ENCODE measurements around the gene C6orf52.
"Not testable (repeated sequence)": the region's sequence is repeated elsewhere in the genome, so short reads cannot be mapped to it uniquely, and the experiment has no call there.

C6orf52 gene

DNA sequence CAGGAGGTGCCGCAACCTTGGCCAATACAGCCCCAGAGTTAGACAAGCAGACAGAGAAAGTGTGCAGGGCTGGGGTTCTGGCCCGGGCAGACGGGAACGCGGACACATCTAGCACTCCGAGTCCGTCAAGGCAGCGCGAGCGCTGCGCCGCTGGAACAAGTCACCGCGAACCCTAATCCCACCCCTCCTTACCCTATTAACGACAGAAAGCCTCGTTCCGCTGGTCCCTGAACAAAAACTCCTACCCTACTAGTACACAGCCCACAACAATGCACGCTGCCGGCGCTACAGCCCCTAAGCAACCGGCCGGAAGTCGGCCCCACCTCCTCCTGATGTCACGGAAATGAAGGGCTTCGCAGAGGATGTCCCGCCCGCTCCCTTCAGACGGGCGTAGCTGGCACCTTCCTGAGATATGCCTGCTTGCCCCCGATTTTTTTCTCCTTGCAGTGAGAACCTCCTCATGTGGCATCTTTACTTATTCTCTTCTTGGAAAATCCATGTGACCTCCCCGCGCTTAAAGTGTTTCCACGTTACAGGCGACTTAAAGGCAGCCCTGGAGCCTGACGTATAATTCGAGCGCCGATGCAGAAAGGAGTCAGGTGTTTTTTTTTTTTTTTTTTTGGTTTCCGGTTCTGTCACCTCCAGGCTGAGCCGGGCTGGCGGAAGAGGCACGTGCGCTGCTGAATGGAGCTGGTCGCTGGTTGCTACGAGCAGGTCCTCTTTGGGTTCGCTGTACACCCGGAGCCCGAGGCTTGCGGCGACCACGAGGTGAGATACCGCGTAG lies at the start of gene C6orf52, which contains the start of gene PAK1IP1:
TSS of gene C6orf52 (minus strand) at position 315 of the 784 bp plus-strand sequence. CDS start 7,066 bp downstream, outside the sequence.
TSS of gene PAK1IP1 (plus strand) at position 671 of the 784 bp plus-strand sequence. CDS start at position 685, 14 bp downstream.
- peak; percentile 99 for DNase-seq

DNA sequence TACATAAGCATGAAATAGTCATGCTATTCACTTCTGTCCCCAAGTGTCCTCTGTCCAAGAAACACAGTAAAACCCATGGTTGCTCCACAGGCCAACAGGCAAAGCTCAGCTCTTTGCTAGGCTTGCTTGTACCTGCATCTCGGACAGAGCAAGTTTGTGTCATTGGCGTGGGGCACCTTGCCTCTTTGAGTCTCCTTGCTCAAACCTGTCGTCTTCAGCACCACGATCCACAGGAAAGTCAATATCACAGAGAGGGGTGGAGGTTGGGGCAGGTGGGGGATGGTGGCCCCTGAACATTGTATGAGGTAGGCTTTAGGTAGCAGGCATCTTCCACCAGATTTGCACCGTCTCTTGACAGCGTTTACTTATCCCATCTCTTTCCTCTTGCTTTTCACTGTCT lies 49.1 kb upstream of the C6orf52 start:
- DNase-seq: no peak

DNA sequence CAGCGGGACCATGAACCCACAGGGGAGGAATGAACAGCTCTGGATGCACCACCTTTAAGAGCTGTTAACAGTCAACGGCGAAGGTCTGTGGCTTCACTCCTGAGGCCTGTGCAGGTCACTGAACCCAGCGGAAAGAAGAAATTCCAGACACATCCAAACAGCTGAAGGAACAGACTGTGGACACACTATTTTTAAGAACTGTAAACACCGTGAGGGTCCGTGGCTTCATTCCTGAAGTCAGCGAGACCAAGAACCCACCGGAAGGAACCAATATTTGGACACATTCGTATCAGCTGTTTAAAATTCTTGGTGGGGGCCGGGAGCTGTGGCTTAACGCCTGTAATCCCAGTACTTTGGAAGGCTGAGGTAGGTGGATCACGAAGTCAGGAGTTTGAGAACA lies 47.8 kb upstream of the C6orf52 start:
- DNase-seq: no peak

DNA sequence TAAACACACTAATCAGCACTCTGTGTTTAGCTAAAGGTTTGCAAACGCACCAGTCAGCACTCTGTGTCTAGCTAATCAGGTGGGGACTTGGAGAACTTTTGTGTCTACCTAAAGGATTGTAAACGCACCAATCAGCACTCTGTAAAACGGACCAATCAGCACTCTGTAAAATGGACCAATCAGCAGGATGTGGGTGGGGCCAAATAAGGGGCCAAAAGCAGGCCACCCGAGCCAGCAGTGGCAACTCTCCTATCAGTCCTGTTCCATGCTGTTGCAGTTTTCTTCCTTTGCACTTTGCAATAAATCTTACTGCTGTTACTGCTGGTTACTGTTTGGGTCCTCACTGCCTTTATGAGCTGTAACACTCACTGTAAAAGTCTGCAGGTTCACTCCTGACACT lies 47.2 kb upstream of the C6orf52 start:
- not testable (repeated sequence) for DNase-seq

DNA sequence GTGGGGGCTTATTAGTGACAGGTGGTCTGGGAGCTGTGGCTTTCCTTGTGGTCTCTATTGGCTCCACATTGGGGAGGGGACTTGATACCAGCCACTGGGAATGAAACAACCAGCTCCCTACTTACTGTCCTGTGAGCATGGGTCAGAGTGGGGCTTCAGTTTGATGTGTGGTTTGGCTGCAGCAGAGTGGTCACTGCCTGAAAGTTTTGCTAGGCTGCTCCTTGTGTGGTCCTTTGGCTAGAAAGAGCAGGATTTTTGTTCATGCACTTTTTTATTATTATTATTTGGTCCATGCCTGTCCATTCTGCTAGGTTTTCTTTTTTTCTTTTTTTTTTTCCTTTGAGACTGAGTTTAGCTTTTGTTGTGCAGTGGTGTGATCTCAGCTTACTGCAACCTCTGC lies 45.6 kb upstream of the C6orf52 start:
- no peak for DNase-seq

DNA sequence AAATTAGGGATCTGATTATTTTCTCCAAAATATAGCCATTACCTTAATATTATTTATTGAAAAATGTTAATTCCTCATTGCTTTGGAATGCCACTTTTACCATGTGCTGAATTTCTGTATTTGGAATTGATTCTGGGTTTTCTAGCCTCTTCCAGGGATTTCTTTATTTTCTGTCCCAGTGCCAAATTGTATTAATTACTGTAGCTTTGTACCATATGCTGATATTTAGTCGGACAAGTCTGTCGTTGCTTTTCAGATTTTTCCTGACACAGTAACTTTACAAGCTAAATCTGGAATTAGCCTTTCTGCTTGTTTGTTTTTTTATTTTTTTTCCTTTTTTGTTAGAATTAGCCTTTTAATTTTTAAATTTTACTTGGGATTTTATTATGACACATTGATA lies 42.3 kb upstream of the C6orf52 start:
- peak; percentile 41 for DNase-seq

DNA sequence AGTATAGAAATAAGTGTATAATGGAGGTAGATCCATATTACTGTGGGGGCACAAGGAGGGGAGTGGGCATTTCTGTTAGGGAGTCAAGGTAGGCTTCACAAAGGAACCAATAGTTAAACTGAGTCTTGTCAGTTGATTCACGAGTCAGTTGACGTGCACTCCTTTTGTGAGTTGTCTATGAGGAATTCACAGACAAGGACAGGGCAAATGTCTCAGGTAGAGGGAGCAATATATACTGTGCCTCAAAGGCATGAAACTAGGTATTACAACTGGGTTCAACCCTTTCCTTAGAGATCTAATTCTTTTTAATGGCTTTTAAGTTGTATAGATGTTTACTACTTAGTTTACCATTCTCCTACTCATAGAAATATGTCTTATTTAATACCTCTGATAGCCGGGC lies 39.4 kb upstream of the C6orf52 start:
- no peak for DNase-seq

DNA sequence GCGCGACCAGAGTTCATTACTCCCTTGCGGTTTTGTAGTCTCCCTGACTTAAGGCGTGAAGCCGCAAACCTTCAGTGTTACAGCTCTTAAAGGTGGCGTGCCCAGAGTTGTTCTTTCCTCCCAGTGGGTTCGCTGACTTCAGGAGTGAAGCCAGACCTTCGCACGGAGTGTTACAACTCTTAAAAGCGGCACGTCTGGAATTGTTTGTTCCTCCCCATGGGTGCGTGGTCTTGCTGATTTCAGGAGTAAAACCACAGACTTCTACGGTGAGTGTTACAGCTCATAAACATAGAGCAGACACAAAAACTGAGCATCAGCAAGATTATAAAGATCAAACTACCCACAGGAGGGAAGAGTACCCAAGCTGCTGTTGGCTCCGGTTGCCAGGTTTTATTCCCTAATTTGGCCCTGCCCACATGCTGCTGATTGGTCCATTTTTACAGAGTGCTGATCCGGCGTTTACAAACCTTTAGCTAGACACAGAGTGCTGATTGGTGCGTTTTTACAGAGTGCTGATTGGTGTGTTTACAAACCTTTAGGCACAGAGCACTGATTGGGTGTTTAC lies 38.8 kb upstream of the C6orf52 start:
- DNase-seq: no peak

DNA sequence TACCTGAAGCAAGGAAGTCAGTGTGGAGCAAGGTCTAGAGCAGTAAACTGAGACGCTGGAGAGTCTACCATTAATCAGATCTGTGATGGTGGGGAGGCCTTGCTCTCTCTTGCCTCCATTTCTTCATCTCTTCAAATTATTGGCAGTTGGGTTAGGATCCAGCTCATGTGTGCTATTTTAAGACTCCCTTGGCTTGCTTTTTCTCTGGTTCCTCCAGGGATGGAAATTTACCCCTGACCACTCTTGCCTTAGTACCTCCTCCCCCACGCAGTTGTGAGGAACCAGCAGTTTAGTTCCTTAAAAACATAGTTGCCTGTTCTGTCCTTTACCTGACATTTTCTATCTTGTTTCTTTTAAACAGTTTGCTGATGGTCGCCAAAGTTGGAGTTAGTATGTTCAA lies 35.8 kb upstream of the C6orf52 start:
- DNase-seq: no peak

DNA sequence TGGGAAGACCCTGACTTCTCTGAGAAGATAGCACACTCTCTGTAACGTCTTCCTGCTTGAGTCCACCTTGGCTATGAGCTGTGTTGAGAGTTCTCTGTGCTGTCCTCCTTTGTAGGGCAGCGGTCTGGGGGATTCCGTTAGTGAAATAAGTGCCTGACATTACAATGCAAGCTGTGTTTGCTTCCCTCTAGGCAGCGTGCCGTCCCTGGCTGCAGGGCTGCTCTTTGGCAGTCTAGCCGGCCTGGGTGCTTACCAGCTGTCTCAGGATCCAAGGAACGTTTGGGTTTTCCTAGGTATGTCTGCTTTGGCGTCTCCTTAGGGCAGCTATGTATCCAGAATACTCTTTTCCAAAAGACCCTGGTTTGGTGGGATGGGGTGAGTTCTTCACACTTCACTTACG lies 31.3 kb upstream of the C6orf52 start:
- no peak for DNase-seq

DNA sequence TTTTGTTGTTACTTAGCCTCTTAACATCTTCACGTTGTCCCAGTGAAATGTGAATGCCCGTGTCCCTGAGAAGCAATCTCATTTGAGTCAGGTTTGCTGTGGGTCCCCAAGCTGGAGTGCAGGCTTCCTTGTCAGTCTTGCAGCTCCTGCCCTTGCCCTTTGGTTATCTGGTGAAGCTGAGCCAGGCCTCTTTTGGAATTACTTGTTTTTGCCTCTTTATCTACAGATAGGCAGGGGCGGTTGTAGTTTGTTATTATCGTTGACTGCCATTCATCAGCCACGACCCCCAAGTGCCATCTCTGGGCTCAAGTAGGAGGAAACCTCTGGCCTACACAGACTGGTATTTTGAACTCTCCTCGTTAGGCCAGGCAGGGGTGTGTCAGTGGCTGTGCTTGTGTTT lies 30.6 kb upstream of the C6orf52 start:
- DNase-seq: no peak

DNA sequence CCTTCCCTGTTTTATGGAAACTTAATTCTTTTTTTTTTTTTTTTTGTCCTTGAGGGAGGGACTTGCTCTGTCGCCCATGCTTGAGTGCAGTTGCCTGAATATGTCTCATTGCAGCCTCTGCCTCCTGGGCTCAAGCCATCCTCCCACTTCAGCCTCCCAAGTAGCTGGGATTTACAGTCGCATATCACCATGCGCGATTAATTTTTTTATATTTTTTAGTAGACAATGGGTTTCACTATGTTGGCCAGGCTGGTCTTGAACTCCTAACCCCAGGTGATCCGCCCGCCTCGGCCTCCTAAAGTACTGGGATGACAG lies 29.1 kb upstream of the C6orf52 start:
- peak; percentile 33 for DNase-seq

DNA sequence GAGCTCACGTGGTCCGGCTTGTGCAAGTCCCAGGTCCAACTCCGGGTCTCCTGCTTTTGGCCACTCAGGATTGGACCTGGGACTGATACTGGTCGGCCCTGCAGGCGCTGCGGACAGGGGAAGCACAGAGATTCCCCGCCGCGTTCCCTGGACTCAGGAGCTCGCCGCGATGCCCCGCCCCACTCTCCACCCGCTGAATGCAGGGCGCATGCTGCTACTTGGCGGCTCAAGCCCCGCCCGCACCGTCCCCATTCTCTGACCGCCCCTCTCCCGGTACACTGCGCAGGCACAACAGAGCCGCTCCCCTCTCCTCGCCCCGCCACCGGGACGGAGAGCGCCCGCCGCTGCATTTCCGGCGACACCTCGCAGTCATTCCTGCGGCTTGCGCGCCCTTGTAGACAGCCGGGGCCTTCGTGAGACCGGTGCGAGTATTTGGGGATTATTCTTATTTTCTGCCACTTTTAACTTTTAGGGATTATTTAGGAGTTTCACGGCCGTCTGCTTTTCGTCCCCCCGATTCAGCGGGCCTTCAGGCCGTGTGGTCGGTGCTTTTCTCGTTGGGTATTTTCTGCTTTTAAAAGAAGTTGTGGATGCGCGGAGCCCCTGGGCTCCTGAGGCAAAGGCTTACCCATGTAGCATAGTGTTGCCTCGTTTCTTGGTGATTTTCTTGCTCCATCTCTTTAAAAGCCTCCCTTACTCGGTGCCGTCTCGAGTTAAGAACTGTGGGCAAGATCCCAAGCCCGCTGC lies 28.6 kb upstream of the C6orf52 start, which contains the start of gene TMEM14C:
TSS of gene TMEM14C (plus strand) at position 251 of the 747 bp plus-strand sequence. CDS start 1,544 bp downstream, outside the sequence.
- DNase-seq: peak; percentile 92

DNA sequence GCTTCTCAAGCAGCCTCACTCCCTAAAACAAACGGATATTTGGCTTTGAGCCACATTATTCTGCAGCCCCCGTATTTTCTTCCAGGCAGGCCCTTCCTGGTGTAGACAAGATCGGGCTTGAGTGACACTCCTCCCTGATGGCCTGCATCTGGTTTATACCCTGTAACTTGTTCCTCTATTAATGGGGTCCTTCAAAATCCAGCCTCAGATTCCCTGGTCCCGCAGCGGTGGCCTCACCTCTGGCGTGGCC lies 28.1 kb upstream of the C6orf52 start:
- peak; percentile 70 for DNase-seq

DNA sequence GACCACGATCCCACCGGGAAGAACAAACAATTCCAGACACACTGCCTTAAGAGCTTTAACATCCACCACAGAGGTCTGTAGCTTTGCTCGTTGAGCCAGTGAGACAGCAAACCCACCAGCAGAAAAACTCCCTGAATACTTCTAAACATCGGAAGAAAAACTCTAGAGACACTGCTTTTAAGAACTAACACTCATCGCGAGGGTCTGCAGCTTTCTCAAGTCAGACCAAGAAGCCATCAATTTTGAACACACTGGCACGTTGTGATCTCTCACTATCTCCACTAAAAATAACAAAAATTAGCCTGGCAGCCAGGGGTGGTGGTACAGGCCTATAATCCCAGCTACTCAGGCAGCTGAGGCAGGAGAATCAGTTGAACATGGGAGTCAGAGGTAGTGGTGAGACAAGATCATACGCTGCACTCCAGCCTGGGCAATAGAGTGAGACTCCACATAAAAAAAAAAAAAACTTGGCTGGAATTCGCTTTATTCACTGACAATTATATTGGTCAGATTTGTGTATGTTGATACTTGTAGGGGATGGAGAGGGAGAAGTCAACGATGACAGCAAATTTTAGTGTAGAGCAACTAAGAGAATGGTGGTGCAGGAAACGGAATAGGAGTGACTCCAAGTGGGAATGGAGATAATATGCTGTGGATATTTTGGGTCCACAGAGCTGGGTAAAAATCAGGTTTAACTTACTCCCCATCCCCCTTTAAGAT lies 27.6 kb upstream of the C6orf52 start:
- DNase-seq: no peak

DNA sequence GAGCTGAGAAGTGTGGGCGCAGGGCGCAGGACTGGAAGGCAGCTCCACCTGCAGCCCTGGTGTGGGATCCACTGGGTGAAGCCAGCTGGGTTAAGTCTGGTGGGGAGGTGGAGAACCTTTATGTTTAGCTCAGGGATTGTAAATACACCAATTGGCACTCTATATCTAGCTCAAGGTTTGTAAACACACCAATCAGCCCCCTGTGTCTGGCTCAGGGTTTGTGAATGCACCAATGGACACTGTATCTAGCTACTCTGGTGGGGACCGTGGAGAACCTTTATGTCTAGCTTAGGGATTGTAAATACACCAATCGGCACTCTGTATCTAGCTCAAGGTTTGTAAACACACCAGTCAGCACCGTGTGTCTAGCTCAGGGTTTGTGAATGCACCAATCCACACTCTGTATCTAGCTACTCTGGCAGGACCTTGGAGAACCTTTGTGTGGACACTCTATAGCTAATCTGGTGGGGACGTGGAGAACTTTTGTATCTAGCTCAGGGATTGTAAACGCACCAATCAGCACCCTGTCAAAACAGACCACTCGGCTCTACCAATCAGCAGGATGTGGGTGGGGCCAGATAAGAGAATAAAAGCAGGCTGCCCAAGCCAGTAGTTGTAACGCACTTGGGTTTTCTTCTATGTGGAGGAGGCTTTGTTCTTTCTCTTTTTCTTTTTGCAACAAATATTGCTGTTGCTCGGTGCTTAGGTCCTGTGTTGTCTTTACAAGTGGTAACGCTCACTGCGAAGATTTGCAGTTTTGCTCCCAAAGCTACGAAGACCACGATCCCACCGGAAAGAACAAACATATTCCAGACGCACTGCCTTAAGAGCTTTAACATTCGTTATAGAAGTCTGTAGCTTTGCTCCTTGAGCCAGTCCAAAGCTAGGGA lies 26.8 kb upstream of the C6orf52 start:
- peak; percentile 29 for DNase-seq

DNA sequence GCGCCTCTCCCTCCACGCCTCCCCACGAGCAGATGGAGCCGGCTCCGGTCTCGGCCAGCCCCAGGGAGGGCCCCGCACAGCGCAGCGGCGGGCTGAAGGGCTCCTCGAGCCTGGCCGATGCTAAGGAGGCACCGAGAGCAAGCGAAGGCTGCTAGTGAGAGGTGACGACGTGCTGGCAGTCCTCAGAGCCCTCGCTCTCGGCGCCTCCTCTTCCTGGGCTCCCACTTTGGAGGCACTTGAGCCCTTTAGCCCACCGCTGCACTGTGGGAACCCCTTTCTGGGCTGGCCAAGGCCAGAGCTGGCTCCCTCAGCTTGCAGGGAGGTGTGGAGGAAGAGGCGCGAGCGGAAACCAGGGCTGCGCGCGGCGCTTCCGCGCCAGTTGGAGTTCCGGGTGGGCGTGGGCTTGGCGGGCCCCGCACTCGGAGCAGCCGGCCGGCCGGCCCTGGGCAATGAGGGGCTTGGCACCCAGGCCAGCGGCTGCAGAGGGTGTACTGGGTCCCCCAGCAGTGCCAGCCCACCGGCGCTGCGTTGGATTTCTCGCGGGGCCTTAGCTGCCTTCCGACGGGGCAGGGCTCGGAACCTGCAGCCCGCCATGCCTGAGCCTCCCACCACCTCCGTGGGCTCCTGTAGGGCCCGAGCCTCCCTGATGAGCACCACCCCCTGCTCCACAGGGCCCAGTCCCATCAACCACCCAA lies 26.0 kb upstream of the C6orf52 start:
- peak; percentile 33 for DNase-seq

DNA sequence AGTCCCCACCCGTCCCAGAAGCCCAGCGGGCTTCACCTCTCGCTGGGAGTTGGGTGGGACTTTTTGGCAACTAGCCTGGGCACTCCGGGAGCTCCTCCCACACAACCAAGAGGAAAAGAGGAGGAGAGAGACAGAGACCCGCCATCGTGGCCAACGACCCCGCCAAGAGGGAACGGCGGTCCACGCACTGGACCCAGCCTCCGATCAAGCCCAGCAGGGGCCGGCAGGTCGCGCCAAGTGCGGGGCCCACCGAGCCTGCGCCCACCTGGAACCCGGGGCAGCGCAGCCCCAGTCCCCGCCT lies 25.5 kb upstream of the C6orf52 start:
- no peak for DNase-seq

DNA sequence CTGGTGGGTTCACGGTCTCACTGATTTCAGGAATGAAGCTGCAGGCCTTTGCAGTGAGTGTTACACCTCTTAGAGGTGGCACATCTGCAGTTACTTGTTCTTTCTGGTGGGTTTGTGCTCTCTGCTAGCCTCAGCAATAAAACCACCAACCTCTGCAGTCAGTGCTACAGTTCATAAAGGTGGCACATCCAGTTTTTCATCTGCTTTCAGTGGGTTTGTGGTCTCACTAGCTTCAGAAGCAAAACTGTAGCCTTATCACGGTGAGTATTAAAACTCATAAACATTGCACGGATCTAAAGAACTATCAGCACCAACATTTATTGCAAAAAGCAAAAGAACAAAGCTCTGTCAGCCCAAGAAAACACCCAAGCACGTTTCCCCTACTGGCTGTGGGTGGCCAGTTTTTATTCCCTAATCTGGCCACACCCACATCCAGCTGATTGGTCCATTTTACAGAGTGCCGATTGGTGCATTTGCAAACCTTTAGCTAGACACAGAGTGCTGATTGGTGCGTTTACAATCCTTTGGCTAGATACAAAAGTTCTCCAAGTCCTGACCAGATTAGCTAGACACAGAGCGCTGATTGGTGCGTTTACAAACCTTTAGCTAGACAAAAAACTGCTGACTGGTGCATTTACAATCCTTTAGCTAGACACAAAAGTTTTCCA lies 25.0 kb upstream of the C6orf52 start:
- peak; percentile 30 for DNase-seq

DNA sequence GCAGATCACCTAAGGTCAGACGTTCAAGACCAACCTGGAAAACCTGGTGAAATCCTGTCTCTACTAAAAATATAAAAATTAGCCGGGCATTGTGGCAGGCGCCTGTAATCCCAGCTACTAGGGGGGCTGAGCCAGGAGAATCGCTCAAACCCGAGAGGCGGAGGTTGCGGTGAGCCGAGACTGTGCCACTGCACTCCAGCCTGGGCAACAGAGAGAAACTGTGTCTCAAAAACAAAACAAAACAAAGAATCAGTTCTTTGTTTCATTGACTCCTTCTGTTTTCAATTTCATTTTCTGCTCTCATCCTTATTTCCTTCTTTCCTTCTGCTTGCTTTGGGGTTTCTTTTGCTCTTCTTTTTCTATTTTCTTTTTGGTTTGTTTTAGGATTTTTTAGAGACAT lies 19.5 kb upstream of the C6orf52 start:
- DNase-seq: no peak

DNA sequence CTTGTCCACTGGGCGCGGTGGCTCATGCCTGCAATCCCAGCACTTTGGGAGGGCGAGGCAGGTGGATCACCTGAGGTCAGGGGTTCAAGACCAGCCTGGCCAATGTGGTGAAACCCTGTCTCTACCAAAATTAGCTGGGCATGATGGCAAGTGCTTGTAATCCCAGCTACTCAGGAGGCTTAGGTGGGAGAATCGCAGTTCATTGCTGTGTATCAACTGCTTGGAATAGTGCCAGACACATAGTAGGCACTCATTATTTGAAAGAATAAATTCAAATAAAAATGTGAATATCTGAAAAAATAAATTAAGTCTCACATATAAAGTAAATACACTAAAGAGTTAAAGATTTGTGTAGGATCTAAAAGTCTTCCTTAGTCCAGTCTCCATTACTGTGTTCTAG lies 2.2 kb upstream of the C6orf52 start:
- no peak for DNase-seq
